Left ventricle myocardium superior (tissue), 1 donor: Measurements from ENCODE around the gene FOXO1. TPM values are rescaled to one million over a fixed set of nuclear protein-coding genes. Genes with fewer than 3 reads are reported as not detected.

Experiments
- ATAC-seq: fragments of 200-7000 bp; cut with Tn5 transposase; one replicate; pipeline ENCODE4 v1.9.1; 2020; ENCODE audit warnings: mild to moderate bottlenecking, moderate library complexity
- DNase-seq: peaks from one replicate; pipeline ENCODE4 v3.0.0-alpha.2; 2020
- intact Hi-C: fragments of 100-400 bp; cut with micrococcal nuclease; formaldehyde crosslinking; loops from one replicate; pipeline ENCODE4 v1.11.0; 2022
- total RNA-seq: library from RNA; stranded (reverse); fragmentation: NEBNext Ultra II Directional; extraction: Animal tissue kit (Norgen Biotek cat#: 25700); gene quantifications from one replicate; pipeline ENCODE4 v1.2.1, GENCODE V29; 2021
- donor health status: DM: no; HTN: yes; CAD: no; lungs with severe emphysema.

FOXO1 gene
- total RNA-seq, 1 donor from 2014 or later, result 14.7 TPM

DNA sequence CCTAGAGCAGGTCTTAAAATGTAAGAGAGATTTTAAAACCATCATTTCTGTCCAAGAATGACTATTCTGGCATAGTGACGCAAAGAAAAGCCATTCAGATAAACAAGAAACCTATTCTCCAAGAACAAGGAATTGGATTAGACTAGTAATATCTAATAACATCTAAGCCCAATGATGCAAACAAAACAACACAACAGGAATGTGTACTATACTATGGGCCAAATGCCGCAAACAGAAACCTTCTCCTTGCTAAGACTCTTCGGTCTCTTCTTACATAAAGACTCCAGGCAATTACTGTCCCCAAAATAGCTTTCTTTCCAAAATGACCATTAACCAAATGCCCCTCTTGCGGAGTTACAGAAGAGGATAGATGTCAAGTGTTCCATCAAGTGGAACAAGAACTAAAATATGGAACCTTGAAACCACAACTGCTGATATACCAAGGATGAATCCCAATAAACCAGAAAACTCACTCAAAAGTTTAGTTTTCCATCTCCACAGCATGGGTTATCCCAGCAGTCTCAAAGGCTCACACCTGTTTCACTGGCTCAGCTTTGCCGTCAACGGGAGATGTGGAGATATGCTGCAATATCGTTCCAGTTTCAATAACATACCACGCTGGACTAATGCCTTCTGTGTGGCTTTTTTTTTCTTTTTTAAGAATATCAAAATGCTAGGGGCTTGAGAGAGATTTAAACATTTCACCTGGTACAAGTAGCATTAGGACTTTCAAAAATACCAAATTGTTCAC, 76.2 kb downstream of the FOXO1 start:
- ATAC-seq (no peak), DNase-seq (no peak)
- intact Hi-C loops, result no loop called here

DNA sequence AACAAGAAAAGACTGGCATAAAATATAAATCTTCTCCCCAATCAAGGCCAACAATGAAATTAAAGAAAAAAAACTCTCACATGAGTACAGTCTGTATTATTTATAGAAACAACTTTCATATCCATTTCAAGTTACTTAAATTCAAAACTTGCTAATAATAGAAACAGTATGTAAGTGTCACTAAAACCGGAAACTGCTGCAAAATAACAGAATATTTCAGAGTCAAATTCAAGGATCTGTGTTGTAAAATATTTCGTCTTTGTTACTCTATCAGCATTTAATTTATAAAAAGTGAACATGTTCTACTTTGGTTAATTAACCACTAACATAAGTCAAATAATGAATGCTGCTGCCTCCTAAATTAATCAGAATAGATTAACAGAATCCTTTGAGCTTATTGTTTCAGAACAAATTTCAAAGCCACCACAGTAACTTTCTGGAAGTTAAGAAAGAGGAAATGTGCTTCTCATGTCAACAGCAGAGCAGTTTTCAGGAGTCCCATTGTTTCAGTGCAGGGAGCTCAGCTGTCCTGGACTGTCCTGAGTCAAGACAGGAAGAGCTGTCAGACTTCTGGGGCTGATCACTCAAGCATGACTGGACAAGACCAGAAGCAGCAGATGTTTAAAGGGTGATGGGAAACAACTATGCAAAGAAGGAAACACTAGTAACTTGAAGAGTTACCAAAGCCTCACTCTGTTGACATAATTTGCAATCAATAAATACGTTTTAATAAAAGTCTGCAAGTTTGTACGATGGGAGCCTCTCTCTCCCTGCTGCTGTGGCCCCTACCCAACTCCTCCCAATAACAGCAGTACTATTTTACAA, 76.9 kb downstream of the FOXO1 start:
- intact Hi-C loops, result no loop called here
- DNase-seq (no peak), ATAC-seq (peak; percentile 78)

DNA sequence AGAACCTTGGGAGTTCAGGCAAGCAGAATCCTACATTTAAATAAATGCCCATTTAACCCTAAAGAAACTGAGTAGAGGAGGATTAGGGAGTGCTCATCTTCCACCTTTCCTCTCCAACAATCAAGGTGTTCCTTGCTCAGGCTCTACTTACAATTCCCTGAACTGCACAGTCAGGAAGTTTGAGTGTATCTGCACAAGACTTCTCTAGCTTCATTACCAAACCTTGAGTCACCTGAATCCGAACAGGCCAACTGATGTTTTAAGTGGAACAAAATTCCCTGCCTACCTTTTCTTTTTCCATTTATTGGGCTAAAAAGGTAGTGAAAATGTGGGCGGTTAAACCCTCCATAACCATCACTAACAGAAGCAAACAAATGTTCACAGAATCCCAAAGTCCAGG, 78.3 kb downstream of the FOXO1 start:
- intact Hi-C loops, result no loop called here
- DNase-seq (no peak), ATAC-seq (no peak)

DNA sequence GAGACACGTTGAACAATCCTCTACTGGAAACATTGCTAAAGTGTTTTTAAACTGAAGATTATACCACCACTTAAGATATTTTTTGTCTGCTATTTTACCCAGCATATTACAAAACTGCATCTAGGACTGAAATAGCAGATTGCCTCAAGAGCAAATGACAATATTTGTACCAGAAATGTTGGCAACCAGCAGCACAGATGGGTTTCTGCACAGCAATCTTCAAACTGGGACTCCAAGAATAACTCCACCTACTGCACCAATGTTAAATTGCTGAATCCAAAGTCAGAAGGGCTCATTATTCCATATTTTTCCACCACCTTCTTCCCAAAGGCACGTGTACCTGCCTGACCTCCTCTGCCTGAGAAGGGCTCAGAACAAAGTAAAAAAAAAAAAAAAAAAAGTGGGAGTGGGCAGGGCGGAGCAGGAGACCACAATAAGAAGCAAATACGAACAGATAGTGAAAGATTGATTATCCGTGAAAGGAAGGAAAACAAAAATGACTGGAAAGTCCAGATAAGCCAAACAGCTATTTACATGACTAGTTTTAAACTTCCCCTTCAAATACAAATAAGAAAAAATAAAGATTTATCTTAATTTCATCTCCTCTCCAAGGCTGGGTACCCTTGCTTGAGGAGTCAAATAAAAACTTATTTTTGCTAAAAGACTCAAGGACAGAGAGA, 79.4 kb downstream of the FOXO1 start:
- intact Hi-C loops, result no loop called here
- peak; percentile 47 for ATAC-seq
- DNase-seq, result no peak

DNA sequence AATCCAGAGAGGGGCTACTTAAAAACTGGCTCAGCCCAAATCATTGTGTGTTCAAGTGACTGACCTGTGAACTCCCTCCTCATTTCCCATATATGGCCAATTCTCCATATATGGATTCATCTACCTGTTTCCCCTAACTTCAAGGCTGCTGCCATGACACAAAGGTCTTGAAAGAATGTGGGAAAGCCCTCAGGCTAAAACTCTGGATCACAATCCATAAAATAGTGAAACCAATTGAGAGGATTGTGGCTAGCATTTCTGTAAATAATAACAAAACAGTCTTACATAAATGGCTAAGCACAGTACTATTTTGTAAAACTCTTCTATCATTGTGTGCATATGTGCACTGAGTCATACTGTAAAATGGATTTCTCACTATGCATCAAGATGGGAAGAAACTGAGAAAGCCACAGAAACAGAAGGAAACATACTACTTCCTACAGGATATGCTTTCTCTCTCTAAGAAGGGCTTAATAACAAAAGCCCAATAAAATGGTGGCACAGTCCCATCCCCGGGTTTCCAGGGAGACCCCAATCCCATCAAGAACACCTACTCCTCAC, 80.5 kb downstream of the FOXO1 start:
- DNase-seq (no peak), ATAC-seq (no peak)
- intact Hi-C loops, result no loop called here

DNA sequence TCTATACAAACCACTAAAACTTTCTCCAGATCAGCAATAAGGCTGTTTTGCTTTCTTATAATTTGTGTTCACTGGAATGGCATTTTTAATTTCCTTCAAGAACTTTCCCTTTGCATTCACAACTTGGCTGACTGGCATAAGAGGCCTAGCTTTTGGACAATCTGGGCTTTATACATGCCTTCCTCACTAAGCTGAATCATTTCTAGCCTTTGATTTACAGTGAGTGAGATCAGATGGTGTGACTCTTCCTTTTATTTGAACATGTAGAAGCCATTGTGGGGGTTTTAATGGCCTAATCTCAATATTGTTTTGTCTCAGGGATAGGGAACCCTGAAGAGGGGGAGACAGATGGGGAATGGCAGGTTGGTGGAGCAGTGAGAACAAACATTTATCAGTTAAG, 82.7 kb downstream of the FOXO1 start:
- no peak for ATAC-seq
- DNase-seq, result no peak
- intact Hi-C loops, result no loop called here

DNA sequence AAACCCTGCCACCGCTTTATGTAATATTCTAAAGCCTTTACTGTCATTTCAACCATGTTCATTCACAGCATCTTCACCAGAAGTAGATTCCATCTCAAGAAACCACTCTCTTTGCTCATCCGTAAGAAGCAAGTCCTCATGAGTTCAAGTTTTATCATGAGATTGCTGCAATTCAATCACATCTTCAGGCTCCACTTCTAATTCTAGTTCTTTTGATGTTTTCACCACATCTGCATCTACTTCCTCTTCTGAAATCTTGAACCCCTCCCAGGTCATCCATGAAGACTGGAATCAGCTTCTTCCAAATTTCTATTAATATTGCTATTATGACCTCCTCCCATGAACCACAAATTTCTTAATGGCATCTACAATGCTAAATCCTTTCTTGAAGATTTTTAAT, 83.9 kb downstream of the FOXO1 start:
- DNase-seq, result no peak
- ATAC-seq, result no peak

DNA sequence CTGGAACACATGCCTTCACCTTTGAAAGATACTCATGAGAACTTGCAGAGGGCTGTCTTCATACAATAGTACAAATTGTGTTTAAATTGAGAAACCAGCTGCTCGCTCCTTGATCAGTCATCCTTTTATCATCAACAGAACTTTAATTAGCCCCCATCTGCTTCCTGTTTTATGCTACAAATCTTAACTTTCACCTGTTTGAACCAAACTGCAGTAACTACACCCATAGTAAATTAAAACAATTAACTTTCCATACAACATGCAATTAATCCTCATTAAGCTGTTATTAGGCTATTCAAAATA, 85.2 kb downstream of the FOXO1 start:
- ATAC-seq, result no peak
- DNase-seq, result no peak
- intact Hi-C loops, result no loop called here

More for the DNA sequence above, 83.9 kb downstream of the FOXO1 start:
- intact Hi-C loops, result no loop called here

DNA sequence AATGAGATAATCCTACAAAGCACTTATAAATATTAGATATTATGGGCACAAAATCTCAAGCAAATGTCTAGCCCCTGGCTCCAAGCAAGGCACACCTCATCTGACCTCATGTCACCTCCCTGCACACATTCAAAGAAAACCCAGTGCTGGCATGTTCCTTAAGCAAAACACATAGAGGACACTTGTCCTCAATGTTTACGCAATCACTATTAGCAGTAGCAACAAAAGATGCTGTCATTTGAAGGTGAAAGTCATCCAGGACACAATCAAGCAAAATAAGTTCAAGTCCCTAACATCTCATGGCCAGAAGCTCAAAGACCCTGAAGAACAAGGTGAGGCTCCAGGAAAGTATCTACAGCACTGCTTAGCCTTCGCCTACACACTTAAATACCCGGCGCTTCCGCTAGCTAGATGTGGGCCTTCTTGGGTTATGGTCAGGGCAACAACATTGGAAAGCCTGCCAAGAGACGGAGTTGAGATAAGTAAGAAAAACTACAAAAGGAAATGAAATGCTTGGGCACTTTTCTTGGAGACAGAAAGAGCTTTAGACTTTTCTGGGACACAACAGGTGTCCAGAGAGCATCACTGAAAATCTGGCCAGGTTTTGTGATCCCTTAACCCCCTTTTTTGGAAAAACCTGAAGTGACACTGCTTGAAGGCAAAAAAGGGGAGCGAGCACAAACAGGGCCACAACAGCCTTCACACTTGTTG, 85.7 kb downstream of the FOXO1 start:
- DNase-seq (no peak), ATAC-seq (no peak)
- intact Hi-C loops, result no loop called here

DNA sequence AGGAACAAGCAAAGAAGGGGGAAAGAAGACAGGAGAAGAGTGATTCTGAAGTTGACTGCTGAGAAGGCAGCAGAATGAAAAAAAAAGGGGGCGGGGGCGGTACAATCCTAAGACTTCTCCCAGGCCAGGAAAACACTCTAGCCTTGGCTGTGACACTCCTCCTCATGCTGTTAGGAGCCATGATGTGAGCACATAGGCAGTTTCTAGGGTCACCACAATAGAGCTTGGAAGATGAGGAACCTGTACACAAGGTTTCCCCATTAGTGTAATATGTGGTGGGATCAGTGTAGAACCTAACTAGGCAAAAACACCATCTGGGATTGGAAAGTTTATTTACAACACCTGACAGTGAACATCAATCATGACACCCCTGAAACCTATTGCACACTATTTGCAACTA, 86.9 kb downstream of the FOXO1 start:
- intact Hi-C loops, result no loop called here
- no peak for DNase-seq
- ATAC-seq, result no peak

DNA sequence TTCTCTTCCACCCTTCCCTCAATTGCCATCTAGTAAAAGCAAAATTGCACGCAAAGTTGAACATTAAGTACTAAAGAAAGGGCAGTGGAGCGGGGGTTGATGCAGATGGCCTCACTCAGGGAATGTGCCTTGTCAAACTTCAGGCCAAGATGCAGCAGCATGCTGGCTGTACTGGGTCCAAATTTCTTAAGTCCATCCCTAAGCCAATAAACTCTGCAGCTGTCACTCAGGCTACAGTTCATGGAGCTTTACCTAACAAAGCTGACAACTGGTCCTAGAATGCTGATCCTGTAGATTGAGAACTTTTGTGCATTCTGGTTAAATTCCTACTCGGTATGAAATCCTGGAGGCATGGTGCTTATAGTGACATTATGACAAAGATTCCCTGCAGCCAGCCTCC, 88.4 kb downstream of the FOXO1 start:
- ATAC-seq, result peak; percentile 71
- intact Hi-C loops, result no loop called here
- no peak for DNase-seq

DNA sequence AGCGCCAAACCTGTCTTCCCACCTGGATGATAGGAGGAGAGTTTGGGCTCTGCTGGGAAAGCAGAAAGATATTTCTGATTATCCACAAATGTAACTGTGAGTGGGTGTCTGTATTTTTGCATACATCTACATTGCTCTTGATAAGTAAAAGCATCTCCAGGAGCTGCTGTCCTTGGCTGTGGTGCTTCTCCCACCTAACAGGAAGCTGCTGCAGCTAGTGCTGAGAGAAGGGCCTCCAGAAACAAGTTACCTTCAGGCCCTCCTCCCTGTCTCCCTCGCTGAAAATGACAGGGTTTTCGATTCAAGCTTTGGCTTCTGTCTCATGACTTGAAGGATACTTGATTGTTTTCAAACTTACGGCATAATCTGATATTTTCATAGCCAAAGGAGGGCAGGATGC, 90.1 kb downstream of the FOXO1 start:
- ATAC-seq (no peak), DNase-seq (no peak)
- intact Hi-C loops, result no loop called here

DNA sequence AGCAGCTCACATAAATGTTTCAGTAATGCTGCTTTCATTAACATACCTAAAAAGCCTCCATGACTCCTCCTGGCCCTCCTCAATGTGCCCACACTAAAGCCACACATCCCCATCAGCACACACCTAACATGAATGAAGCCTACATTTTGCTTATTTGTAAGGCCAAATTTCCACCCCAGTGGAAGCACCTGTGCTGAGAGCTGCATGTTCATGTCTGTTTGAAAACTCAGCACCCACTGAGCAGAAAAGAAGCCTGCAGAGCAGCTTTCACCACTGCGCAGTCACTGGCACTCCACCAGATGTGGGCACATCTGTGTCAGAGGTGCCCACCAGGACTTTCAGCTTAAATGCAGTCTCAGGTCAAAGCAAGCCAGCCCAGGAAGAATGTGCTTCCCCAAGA, 93.5 kb downstream of the FOXO1 start:
- intact Hi-C loops, result no loop called here
- DNase-seq (no peak), ATAC-seq (no peak)

DNA sequence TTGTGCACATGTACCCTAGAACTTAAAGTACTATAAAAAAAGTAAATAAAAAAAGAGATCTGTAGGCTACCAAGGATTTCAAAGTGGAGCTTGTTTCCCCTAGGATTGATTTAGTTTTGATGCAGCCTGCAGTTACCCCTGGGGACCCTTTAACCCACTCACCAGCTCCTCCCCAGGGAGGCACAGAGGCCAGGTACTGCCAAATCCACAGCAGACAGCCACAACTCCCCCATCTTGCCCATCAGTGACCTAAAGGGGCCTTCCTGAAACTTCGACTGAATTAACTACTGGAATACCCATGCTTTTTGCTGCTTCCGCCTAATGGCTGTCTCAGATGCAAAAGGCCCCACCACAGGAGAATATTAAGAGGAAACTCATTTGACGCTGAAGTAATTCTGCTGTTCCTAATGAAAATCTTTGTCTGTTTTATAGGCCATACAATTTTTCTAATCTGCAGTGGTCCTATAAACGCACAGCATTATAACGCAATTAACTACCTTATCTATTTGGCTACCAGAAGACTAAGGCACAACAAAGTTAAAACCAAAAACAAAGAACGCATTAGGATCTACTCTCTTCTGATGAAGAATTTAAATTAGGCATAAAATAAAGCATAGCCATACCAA, 95.0 kb downstream of the FOXO1 start:
- DNase-seq (no peak), ATAC-seq (no peak)
- intact Hi-C loops, result no loop called here

DNA sequence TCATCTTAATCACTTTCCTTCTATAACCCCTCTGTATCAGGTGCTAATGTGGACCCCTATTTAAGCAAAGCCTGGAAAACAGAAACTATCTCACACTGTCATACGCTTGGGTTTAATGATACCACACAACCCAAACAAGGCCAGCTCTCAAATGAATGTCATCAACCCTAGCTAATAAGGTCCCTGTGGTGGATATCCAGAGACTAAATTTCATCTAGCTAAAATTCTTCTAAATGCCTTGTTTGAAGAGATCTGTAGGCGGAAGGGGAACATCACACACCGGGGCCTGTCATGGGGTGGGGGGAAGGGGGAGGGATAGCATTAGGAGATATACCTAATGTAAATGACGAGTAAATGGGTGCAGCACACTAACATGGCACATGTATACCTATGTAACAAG, 95.5 kb downstream of the FOXO1 start:
- no peak for DNase-seq
- intact Hi-C loops, result no loop called here

DNA sequence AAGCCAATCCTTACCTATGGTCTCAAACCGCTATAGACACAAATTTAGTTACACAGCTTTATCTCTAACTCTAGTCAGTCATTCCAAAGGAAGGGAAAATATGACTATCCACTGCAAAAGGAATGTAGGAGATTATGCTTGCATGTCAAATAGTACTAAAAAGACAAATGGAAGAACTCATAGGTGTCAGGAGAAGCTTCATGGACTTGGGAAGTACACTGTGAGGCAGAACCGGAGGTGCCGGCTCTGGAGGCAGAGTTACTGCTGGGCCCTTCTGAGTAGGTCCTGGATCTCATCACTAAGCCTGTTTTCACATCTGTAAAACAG, 97.5 kb downstream of the FOXO1 start:
- ATAC-seq, result peak; percentile 21
- intact Hi-C loops, result no loop called here
- no peak for DNase-seq

More for the DNA sequence above, 95.5 kb downstream of the FOXO1 start:
- no peak for ATAC-seq

DNA sequence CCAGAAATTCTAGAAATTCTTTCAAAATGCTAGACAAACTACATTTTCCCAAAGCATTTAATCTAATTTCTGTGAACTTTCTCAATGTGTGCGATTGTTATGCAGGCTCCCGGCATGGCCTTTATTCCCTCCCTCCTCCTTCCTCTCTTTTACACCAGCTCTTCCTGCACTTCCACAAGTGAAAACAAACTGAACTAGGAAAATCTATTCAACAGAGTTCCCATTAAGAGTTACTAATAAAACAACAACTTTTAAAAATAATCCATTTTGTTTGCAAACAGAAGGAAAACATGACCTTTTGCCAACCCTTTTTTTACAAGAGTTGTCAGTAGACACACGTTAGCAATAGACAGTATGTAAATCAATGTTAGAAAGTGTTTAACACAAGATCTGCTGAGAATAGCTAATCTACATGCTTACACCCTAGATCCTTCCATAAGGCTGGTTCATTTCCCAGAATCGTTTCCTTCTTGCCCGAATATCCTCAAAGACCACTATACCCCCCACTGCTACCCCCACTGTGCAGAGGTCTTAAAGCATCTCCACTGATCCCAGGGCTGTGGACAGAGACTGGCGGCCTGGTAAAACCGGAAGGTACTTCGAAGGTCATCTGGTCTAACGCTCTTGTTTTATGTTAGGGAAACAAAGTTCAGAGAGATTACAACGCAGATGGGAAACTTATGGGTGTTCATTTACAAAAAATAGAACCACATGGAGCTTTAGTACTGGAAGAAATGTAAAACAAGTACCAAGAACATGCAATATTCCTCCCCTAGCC, 98.0 kb downstream of the FOXO1 start:
- DNase-seq (no peak), ATAC-seq (no peak)
- intact Hi-C loops, result no loop called here

DNA sequence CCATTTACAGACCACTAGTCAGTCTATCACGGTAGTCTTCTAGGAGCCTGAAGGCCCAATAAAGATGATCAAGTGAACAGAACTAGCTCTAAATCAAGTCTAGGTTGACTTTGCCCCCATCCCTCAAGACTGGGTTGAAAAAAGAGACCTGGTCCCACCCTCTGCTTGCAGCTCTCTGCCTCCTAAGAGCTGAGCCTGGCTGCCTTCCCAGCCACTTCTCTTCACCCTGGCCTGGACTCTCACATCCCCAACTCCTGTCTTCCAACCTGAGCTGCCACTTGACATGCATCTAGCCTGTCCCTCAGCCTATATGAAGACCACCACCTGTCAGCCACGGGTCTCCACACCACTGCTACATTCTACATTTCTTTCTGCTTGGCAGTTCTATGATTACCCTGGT, 99.6 kb downstream of the FOXO1 start:
- intact Hi-C loops, result no loop called here
- ATAC-seq, result peak; percentile 16

More for the DNA sequence above, 99.6 kb downstream of the FOXO1 start:
- no peak for DNase-seq
